ENCODE results near the gene SLIT1. TPM values are rescaled to one million over a fixed set of nuclear protein-coding genes. Genes with fewer than 3 reads are reported as not detected.

SLIT1 gene
- total and polyA plus RNA-seq, 8 donors = 0.20 to 7.0 (median 3.7) TPM

DNA sequence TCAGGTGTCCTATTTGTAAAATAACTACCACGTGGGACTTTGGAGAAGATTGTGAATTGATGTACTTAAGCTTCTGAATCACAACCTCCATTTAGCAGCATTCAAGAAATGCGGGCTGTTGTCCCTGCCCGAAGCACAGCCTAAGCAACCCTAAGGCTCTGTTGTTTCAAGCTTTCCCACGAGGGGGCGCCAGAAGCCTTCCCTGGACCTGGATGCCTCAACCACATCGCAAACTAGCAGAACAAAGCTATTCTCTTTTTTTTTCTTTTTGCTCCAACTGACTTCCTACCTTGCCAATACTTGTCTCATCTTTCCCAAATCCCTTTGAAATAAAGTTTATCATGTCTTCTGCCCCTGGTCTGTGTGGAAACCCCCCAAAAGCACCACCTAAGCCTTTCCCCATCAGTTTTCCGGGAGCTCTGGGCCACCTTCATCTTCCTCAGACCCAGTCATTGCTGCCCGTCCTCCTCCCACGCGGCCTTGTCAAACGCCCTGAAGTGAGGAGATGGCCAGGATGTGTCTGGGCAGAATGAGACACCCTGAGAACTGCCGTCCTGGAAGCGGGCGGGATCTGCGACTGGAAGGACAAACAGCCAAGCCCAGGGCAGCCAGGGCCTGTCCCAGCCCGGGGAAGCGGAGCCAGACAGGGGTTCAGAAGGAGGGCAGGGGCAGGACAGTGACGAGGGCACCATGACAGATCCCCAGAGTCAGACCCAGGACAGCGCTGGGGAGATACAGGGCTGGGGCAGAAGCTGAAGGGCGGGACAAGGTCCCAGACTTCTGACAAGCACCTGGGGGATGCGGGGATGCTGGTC is 112.7 kb downstream of the SLIT1 start:
- H3K36me3 ChIP-seq = no peaks in the 10 kb centered on the region
- H3K4me1 ChIP-seq = no peaks in the 10 kb centered on the region
- H3K4me3 ChIP-seq = no peak overlapping the region
- peaks cover 0 to 8% of the 10 kb centered on the region in 2 donors for H3K9me3 ChIP-seq
- DNase-seq (peak in 3 of 4 donors; percentile 76 to 89 (median 80)), ATAC-seq (peak; percentile 95)
- TF ChIP-seq, protein P1, sequence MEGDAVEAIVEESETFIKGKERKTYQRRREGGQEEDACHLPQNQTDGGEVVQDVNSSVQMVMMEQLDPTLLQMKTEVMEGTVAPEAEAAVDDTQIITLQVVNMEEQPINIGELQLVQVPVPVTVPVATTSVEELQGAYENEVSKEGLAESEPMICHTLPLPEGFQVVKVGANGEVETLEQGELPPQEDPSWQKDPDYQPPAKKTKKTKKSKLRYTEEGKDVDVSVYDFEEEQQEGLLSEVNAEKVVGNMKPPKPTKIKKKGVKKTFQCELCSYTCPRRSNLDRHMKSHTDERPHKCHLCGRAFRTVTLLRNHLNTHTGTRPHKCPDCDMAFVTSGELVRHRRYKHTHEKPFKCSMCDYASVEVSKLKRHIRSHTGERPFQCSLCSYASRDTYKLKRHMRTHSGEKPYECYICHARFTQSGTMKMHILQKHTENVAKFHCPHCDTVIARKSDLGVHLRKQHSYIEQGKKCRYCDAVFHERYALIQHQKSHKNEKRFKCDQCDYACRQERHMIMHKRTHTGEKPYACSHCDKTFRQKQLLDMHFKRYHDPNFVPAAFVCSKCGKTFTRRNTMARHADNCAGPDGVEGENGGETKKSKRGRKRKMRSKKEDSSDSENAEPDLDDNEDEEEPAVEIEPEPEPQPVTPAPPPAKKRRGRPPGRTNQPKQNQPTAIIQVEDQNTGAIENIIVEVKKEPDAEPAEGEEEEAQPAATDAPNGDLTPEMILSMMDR (IDR thresholded peaks at IDR 0.05) = peak; percentile 87
- H3K27ac ChIP-seq = no peak overlapping the region
- intact Hi-C loops (cut with DNase I) = loop anchor here in 1 of 2 donors (5.0 kb wide), 1 partner anchor 134 kb away; no protein-coding TSS in a partner anchor
- H3K27me3 ChIP-seq = peaks cover 0 to 51% of the 10 kb centered on the region in 2 donors

DNA sequence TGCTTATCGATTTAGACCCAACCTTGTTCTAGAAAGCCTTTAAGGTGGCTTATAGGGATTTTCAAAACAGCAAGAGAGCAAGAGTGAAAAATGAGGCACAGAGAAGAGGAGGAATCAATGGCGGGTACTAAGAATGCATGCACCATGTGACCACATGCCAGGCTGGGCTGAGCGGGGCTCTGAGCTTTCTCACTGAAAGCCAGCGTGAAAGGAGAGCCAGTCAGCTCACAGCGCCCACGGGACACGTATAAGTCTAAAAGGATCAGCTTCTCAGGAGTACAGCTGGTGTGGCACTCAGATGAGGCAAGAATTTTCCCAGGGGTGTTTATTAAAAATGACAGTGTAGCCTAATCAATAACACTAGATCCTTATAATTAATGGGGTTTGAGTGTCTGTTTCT is 114.3 kb downstream of the SLIT1 start:
- Histone ChIP-seq H3K4me1 (no peaks in the 10 kb centered on the region), H3K27me3 (peaks cover 0 to 51% of the 10 kb centered on the region in 2 donors), H3K4me3 (no peak overlapping the region), H3K27ac (no peak overlapping the region), H3K9me3 (peaks cover 0 to 8% of the 10 kb centered on the region in 2 donors), H3K36me3 (no peaks in the 10 kb centered on the region)
- DNase-seq = no peak
- intact Hi-C loops (cut with DNase I) = loop anchor here in 1 of 2 donors (5.0 kb wide), 1 partner anchor 136 kb away; no protein-coding TSS in a partner anchor
- TF ChIP-seq, protein P1 (IDR thresholded peaks at IDR 0.05) = no peak
- ATAC-seq = no peak

DNA sequence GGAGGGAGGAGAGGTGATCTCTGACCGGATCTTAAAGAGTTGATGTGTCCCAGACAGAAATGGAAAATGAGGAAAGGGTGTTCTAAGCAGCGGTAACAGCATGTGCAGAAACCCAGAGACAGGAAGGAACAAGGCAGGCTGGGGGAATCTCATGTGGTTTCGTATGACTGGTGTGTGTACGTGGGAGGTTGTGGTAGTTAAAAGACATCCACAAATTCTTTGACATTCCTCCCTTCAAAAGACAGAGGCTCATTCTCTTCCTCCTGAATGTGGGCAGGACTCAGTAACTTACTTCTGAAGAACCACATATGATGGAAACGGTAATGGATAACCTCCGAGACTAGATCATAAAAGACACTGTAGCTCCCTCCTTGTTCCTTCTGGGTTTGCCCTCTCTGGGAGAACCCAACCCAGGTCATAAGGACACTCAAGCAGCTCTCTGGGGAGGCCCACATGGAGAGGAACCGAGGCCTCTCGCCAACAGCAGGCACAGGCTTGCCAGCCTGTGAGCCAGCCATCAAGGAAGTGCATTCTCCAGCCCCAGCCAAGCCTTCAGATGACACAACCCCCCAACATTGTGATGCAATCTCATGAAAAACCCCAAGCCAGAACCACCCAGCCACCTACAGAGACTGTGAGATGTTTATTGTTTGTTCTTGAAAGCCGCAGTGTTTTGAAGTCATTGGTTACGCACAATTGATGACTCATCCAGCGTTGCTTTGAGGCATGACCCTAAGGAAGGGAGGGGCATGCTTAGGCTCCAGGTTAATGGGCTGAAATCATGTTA is 116.0 kb downstream of the SLIT1 start:
- peaks cover 0 to 8% of the 10 kb centered on the region in 2 donors for H3K9me3 ChIP-seq
- H3K4me3 ChIP-seq = no peak overlapping the region
- DNase-seq (no peak), ATAC-seq (no peak)
- peaks cover 0 to 49% of the 10 kb centered on the region in 2 donors for H3K27me3 ChIP-seq
- TF ChIP-seq, protein P1 (IDR thresholded peaks at IDR 0.05) = no peak
- H3K36me3 ChIP-seq = no peaks in the 10 kb centered on the region
- no peak overlapping the region for H3K27ac ChIP-seq
- H3K4me1 ChIP-seq = no peaks in the 10 kb centered on the region
- intact Hi-C loops (cut with DNase I) = loop anchor here in 1 of 2 donors (5.0 kb wide), 1 partner anchor 138 kb away; no protein-coding TSS in a partner anchor

DNA sequence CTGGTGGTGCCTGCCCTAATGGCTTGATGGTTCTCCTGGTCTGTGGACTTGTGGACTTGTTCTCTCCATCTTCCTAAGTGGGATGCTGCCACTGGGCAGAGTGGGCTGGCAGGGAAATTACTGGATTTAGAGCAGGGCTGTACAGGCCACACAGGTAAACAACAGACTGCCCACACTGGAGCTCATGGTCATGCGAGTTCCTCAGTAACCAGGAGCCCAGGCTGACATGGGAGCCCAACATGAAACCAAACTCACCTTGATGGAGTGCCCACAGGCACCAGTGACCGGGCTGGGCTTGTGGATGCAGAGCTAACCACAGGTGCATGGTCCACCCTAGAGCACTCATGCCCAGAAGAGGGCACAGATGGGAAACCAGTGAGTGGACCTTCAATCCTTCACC is 116.7 kb downstream of the SLIT1 start:
- intact Hi-C loops (cut with DNase I) = no loop called here
- Histone ChIP-seq H3K4me1 (no peaks in the 10 kb centered on the region), H3K9me3 (peaks cover 0 to 8% of the 10 kb centered on the region in 2 donors), H3K27me3 (peaks cover 0 to 46% of the 10 kb centered on the region in 2 donors), H3K36me3 (no peaks in the 10 kb centered on the region), H3K4me3 (no peak overlapping the region), H3K27ac (no peak overlapping the region)
- no peak for DNase-seq
- TF ChIP-seq, protein P1 (IDR thresholded peaks at IDR 0.05) = no peak
- ATAC-seq = no peak
